ENCODE data around the gene SCGB3A1.

Gene SCGB3A1

GRCh38 chr5:180613188-180613813 lies 22.0 kb upstream of the SCGB3A1 start:
- Histone ChIP-seq H2AK5ac (ENCODE audit: low read length) (no peak overlapping the region), H3K9me3 (ENCODE audit: insufficient read depth, low read depth, low read length) (peaks cover 3% of the 10 kb centered on the region), H3K14ac (ENCODE audit: low read length) (no peak overlapping the region), H2BK120ac (ENCODE audit: insufficient read depth, low read length, poor library complexity) (no peak overlapping the region), H2BK12ac (ENCODE audit: low read length) (no peak overlapping the region), H3K4me3 (ENCODE audit: low read depth, low read length) (no peak overlapping the region), H3K4ac (ENCODE audit: low read depth, low read length) (no peak overlapping the region), H3K23ac (ENCODE audit: low read length) (no peak overlapping the region), H3K79me2 (ENCODE audit: control insufficient read depth, insufficient read depth, low read length, poor library complexity) (no peaks in the 10 kb centered on the region), H3K27ac (ENCODE audit: low read depth, low read length) (no peak overlapping the region), H4K91ac (ENCODE audit: low read depth, low read length) (no peak overlapping the region), H4K12ac (ENCODE audit: low read depth, low read length) (no peak overlapping the region), H2BK5ac (ENCODE audit: low read depth, low read length, poor library complexity) (no peak overlapping the region), H3K79me1 (ENCODE audit: low read length) (no peaks in the 10 kb centered on the region), H3K9ac (ENCODE audit: low read length) (no peak overlapping the region), H3K4me2 (ENCODE audit: low read length) (no peak overlapping the region), H3K27me3 (ENCODE audit: insufficient read depth, low read length) (no peaks in the 10 kb centered on the region), H2AFZ (ENCODE audit: insufficient read depth, low read length, poor library complexity) (no peak overlapping the region), H3K4me1 (ENCODE audit: control insufficient read depth in 1 of 2, insufficient read depth in 2 of 2, low read length in 2 of 2) (no peaks in the 10 kb centered on the region), H4K8ac (ENCODE audit: low read depth, low read length) (no peak overlapping the region), H3K18ac (ENCODE audit: low read length) (no peak overlapping the region), H3K36me3 (ENCODE audit: control insufficient read depth in 1 of 2, insufficient read depth in 2 of 2, low read length in 2 of 2) (no peaks in the 10 kb centered on the region)
- WGBS (ENCODE audit: extremely low coverage, insufficient coverage, insufficient read length): no CpG with 5 or more reads among the region's 19 CpGs
- no peak for DNase-seq

GRCh38 chr5:180612683-180613082 lies 21.4 kb upstream of the SCGB3A1 start:
- no peaks in the 10 kb centered on the region for H3K27me3 ChIP-seq (ENCODE audit: insufficient read depth, low read length)
- WGBS (ENCODE audit: extremely low coverage, insufficient coverage, insufficient read length): no CpG with 5 or more reads among the region's 15 CpGs
- H2BK12ac ChIP-seq (ENCODE audit: low read length): no peak overlapping the region
- H2AFZ ChIP-seq (ENCODE audit: insufficient read depth, low read length, poor library complexity): no peak overlapping the region
- H2BK5ac ChIP-seq (ENCODE audit: low read depth, low read length, poor library complexity): no peak overlapping the region
- H3K79me2 ChIP-seq (ENCODE audit: control insufficient read depth, insufficient read depth, low read length, poor library complexity): no peaks in the 10 kb centered on the region
- no peak overlapping the region for H3K27ac ChIP-seq (ENCODE audit: low read depth, low read length)
- no peak overlapping the region for H3K23ac ChIP-seq (ENCODE audit: low read length)
- no peak overlapping the region for H4K12ac ChIP-seq (ENCODE audit: low read depth, low read length)
- H3K4me3 ChIP-seq (ENCODE audit: low read depth, low read length): no peak overlapping the region
- no peaks in the 10 kb centered on the region for H3K79me1 ChIP-seq (ENCODE audit: low read length)
- no peaks in the 10 kb centered on the region for H3K4me1 ChIP-seq (ENCODE audit: control insufficient read depth in 1 of 2, insufficient read depth in 2 of 2, low read length in 2 of 2)
- H3K4ac ChIP-seq (ENCODE audit: low read depth, low read length): no peak overlapping the region
- no peak overlapping the region for H3K18ac ChIP-seq (ENCODE audit: low read length)
- peaks cover 3% of the 10 kb centered on the region for H3K9me3 ChIP-seq (ENCODE audit: insufficient read depth, low read depth, low read length)
- no peak overlapping the region for H3K4me2 ChIP-seq (ENCODE audit: low read length)
- no peak overlapping the region for H4K8ac ChIP-seq (ENCODE audit: low read depth, low read length)
- H3K9ac ChIP-seq (ENCODE audit: low read length): no peak overlapping the region
- no peak overlapping the region for H2BK120ac ChIP-seq (ENCODE audit: insufficient read depth, low read length, poor library complexity)
- H3K14ac ChIP-seq (ENCODE audit: low read length): no peak overlapping the region
- no peak for DNase-seq
- H4K91ac ChIP-seq (ENCODE audit: low read depth, low read length): no peak overlapping the region
- H3K36me3 ChIP-seq (ENCODE audit: control insufficient read depth in 1 of 2, insufficient read depth in 2 of 2, low read length in 2 of 2): no peaks in the 10 kb centered on the region
- no peak overlapping the region for H2AK5ac ChIP-seq (ENCODE audit: low read length)

- Histone ChIP-seq H2AK5ac (ENCODE audit: low read length) (no peak overlapping the region), H4K8ac (ENCODE audit: low read depth, low read length) (no peak overlapping the region), H4K12ac (ENCODE audit: low read depth, low read length) (no peak overlapping the region), H3K14ac (ENCODE audit: low read length) (no peak overlapping the region), H3K79me1 (ENCODE audit: low read length) (no peaks in the 10 kb centered on the region), H3K23ac (ENCODE audit: low read length) (no peak overlapping the region), H3K18ac (ENCODE audit: low read length) (no peak overlapping the region), H3K4ac (ENCODE audit: low read depth, low read length) (no peak overlapping the region), H4K91ac (ENCODE audit: low read depth, low read length) (no peak overlapping the region), H3K4me3 (ENCODE audit: low read depth, low read length) (no peak overlapping the region), H2BK5ac (ENCODE audit: low read depth, low read length, poor library complexity) (no peak overlapping the region), H3K27ac (ENCODE audit: low read depth, low read length) (no peak overlapping the region), H3K9ac (ENCODE audit: low read length) (no peak overlapping the region), H2AFZ (ENCODE audit: insufficient read depth, low read length, poor library complexity) (no peak overlapping the region), H3K36me3 (ENCODE audit: control insufficient read depth in 1 of 2, insufficient read depth in 2 of 2, low read length in 2 of 2) (no peaks in the 10 kb centered on the region), H3K79me2 (ENCODE audit: control insufficient read depth, insufficient read depth, low read length, poor library complexity) (no peaks in the 10 kb centered on the region), H3K4me1 (ENCODE audit: control insufficient read depth in 1 of 2, insufficient read depth in 2 of 2, low read length in 2 of 2) (no peaks in the 10 kb centered on the region), H3K9me3 (ENCODE audit: insufficient read depth, low read depth, low read length) (peaks cover 3% of the 10 kb centered on the region), H3K4me2 (ENCODE audit: low read length) (no peak overlapping the region), H2BK12ac (ENCODE audit: low read length) (no peak overlapping the region), H2BK120ac (ENCODE audit: insufficient read depth, low read length, poor library complexity) (no peak overlapping the region), H3K27me3 (ENCODE audit: insufficient read depth, low read length) (no peaks in the 10 kb centered on the region)
- WGBS (ENCODE audit: extremely low coverage, insufficient coverage, insufficient read length): no CpG with 5 or more reads among the region's 30 CpGs
- DNase-seq: peak; percentile 96
Observed at GRCh38 chr5:180611140-180611850, 20.0 kb upstream of the SCGB3A1 start.

- H2AFZ ChIP-seq (ENCODE audit: insufficient read depth, low read length, poor library complexity): no peak overlapping the region
- H3K79me1 ChIP-seq (ENCODE audit: low read length): no peaks in the 10 kb centered on the region
- no peak overlapping the region for H4K8ac ChIP-seq (ENCODE audit: low read depth, low read length)
- no CpG with 5 or more reads among the region's 23 CpGs for WGBS (ENCODE audit: extremely low coverage, insufficient coverage, insufficient read length)
- H2BK120ac ChIP-seq (ENCODE audit: insufficient read depth, low read length, poor library complexity): no peak overlapping the region
- no peaks in the 10 kb centered on the region for H3K4me1 ChIP-seq (ENCODE audit: control insufficient read depth in 1 of 2, insufficient read depth in 2 of 2, low read length in 2 of 2)
- H2BK5ac ChIP-seq (ENCODE audit: low read depth, low read length, poor library complexity): no peak overlapping the region
- no peaks in the 10 kb centered on the region for H3K36me3 ChIP-seq (ENCODE audit: control insufficient read depth in 1 of 2, insufficient read depth in 2 of 2, low read length in 2 of 2)
- H3K27me3 ChIP-seq (ENCODE audit: insufficient read depth, low read length): no peaks in the 10 kb centered on the region
- H3K4ac ChIP-seq (ENCODE audit: low read depth, low read length): no peak overlapping the region
- no peak overlapping the region for H2BK12ac ChIP-seq (ENCODE audit: low read length)
- H3K4me3 ChIP-seq (ENCODE audit: low read depth, low read length): no peak overlapping the region
- H3K14ac ChIP-seq (ENCODE audit: low read length): no peak overlapping the region
- no peak overlapping the region for H3K9ac ChIP-seq (ENCODE audit: low read length)
- no peak overlapping the region for H3K27ac ChIP-seq (ENCODE audit: low read depth, low read length)
- no peak overlapping the region for H3K23ac ChIP-seq (ENCODE audit: low read length)
- no peaks in the 10 kb centered on the region for H3K9me3 ChIP-seq (ENCODE audit: insufficient read depth, low read depth, low read length)
- no peak overlapping the region for H2AK5ac ChIP-seq (ENCODE audit: low read length)
- no peak overlapping the region for H4K12ac ChIP-seq (ENCODE audit: low read depth, low read length)
- H3K18ac ChIP-seq (ENCODE audit: low read length): no peak overlapping the region
- no peaks in the 10 kb centered on the region for H3K79me2 ChIP-seq (ENCODE audit: control insufficient read depth, insufficient read depth, low read length, poor library complexity)
- DNase-seq: no peak
- no peak overlapping the region for H4K91ac ChIP-seq (ENCODE audit: low read depth, low read length)
- H3K4me2 ChIP-seq (ENCODE audit: low read length): no peak overlapping the region
Observed at GRCh38 chr5:180609817-180610550, 18.7 kb upstream of the SCGB3A1 start.
